K562 (cell line): ENCODE results near the gene BRAT1. TPM values are rescaled to one million over a fixed set of nuclear protein-coding genes. Genes with fewer than 3 reads are reported as not detected.

ENCODE experiments used
- ATAC-seq: fragments of 200-7000 bp; cut with Tn5 transposase; 3 replicates; pipeline ENCODE4 v1.9.1; 2020; ENCODE audit warnings: moderate library complexity
- BruUV-seq: library from RNA; stranded (reverse); fragments of 400-500 nt; replicated peaks from 2 replicates; lab custom pipeline; 2021; lab: Mats Ljungman, UMichigan
- CTCF ChIA-PET: fragments of 300-600 bp; formaldehyde crosslinking; extraction: SDS; loops from one replicate; lab custom pipeline; 2021; ENCODE audit warnings: low intra/inter-chr PET ratio; lab: Yijun Ruan, JAX
- POLR2A ChIA-PET: fragments of 300-600, 350-650 bp; sonication (Branson Sonifier 250); formaldehyde crosslinking; extraction: SDS; loops from one replicate; lab custom pipeline; 2021; ENCODE audit warnings: antibody characterized with exemption, inconsistent platforms; lab: Yijun Ruan, JAX
- DNase-seq, 4 experiments: peaks; one replicate each; pipeline versions ENCODE4 v3.0.0 to v3.0.0-alpha.2; 2011 to 2018; ENCODE audit warnings: low spot score in 3 of 4, mixed read lengths in 3 of 4; ENCODE audit errors: extremely low read depth in 1 of 4
- FAIRE-seq: peaks from 2 replicates; lab custom pipeline; 2011; peaks lifted over from hg19 to GRCh38; lab: Jason Lieb, UNC
- H2AFZ ChIP-seq: 2 replicates; pipeline ENCODE4 v1.6.0; 2011; ENCODE audit warnings: low read depth, low read length, control low read depth, inconsistent platforms
- H3K27ac ChIP-seq: fragments of 200-600 bp; 3 replicates; pipeline ENCODE4 v1.8.0; 2011; ENCODE audit warnings: low read depth, mild to moderate bottlenecking, control low read depth, inconsistent platforms, low read length, moderate library complexity, mixed read lengths; ENCODE audit errors: extremely low read depth
- H3K27me3 ChIP-seq, 2 experiments: fragments of 300-600 bp in 1 of 2; 2 replicates in 1 of 2; 3 replicates in 1 of 2; pipeline versions ENCODE4 v1.6.0 to v1.8.0; 2011; ENCODE audit warnings: inconsistent platforms in 2 of 2, low read length in 2 of 2, mild to moderate bottlenecking in 1 of 2, mixed read lengths in 1 of 2, moderate library complexity in 1 of 2; ENCODE audit not compliant: control insufficient read depth in 2 of 2, insufficient read depth in 2 of 2
- H3K36me3 ChIP-seq: fragments of 300-600 bp; 3 replicates; pipeline ENCODE4 v1.8.0; 2011; ENCODE audit warnings: mild to moderate bottlenecking, low read length, inconsistent platforms; ENCODE audit not compliant: control insufficient read depth, insufficient read depth
- H3K4me1 ChIP-seq, 2 experiments: fragments of 200-600 bp in 1 of 2; replicated peaks in 1 of 2; 2 replicates in 1 of 2; 3 replicates in 1 of 2; pipeline versions ENCODE4 v1.5.1 to v1.8.0; 2011; ENCODE audit warnings: inconsistent platforms in 2 of 2, low read length in 2 of 2, mild to moderate bottlenecking in 1 of 2, mixed read lengths in 1 of 2, moderate library complexity in 1 of 2; ENCODE audit not compliant: control insufficient read depth in 2 of 2, insufficient read depth in 2 of 2
- H3K4me2 ChIP-seq: 2 replicates; pipeline ENCODE4 v1.6.1; 2011; ENCODE audit warnings: low read length, control low read depth, inconsistent platforms, mixed read lengths; ENCODE audit not compliant: insufficient read depth
- H3K4me3 ChIP-seq: fragments of 200-600 bp; sonication (generic), shearing (Covaris generic); 2 replicates; pipeline ENCODE4 v1.5.1; 2016; ENCODE audit warnings: control low read depth, inconsistent platforms
- H3K79me2 ChIP-seq: fragments of 200-600 bp; 3 replicates; pipeline ENCODE4 v1.8.0; 2011; ENCODE audit warnings: low read length, inconsistent platforms; ENCODE audit not compliant: control insufficient read depth, insufficient read depth
- H3K9ac ChIP-seq, 2 experiments: 2 replicates each; pipeline versions ENCODE4 v1.6.0 to v1.6.1; 2011; ENCODE audit warnings: low read depth in 2 of 2, low read length in 2 of 2, control low read depth in 1 of 2, inconsistent platforms in 1 of 2, mild to moderate bottlenecking in 1 of 2, mixed read lengths in 1 of 2; ENCODE audit not compliant: insufficient read depth in 1 of 2
- H3K9me1 ChIP-seq: one replicate; pipeline ENCODE4 v1.6.0; 2011; ENCODE audit warnings: inconsistent platforms, mild to moderate bottlenecking, low read length, moderate library complexity; ENCODE audit not compliant: control insufficient read depth, insufficient read depth
- H3K9me3 ChIP-seq: replicated peaks from 2 replicates; pipeline ENCODE4 v1.5.1; 2011; ENCODE audit warnings: low read depth, low read length, inconsistent platforms; ENCODE audit not compliant: control insufficient read depth, insufficient read depth
- H4K20me1 ChIP-seq: replicated peaks from 2 replicates; pipeline ENCODE4 v1.6.1; 2011; ENCODE audit warnings: low read length, inconsistent platforms, mixed read lengths; ENCODE audit not compliant: control insufficient read depth, insufficient read depth
- DEAF1 ChIP-seq: fragments of 450-650 bp; formaldehyde crosslinking; IDR thresholded peaks from 2 replicates; pipeline ENCODE4 v1.4.0; 2020; ENCODE audit warnings: mild to moderate bottlenecking, moderate library complexity
- REST ChIP-seq, 2 experiments: fragments of 450-650 bp; formaldehyde crosslinking in 1 of 2; IDR thresholded peaks; 2 replicates each; pipeline versions ENCODE4 v1.4.0 to v1.6.1; 2014 to 2020; ENCODE audit warnings: mild to moderate bottlenecking in 2 of 2, borderline replicate concordance in 1 of 2, low read depth in 1 of 2
- WGBS: fragments of 100-300 bp; shearing (Covaris generic); methylation state at CpG from one replicate; pipeline ENCODE4 v1.1.6; 2016; ENCODE audit warnings: low coverage, mixed read lengths; ENCODE audit not compliant: insufficient coverage; ENCODE audit errors: missing lambda C conversion rate; 5-methylcytosine and 5-hydroxymethylcytosine counted together
- in situ Hi-C: fragments of 300-500 bp; cut with MboI; formaldehyde crosslinking; loops from 4 replicates; pipeline ENCODE4 v1.15.0; 2018; ENCODE audit warnings: inconsistent platforms, mixed read lengths
- intact Hi-C: fragments of 100-400 bp; cut with micrococcal nuclease; formaldehyde crosslinking; loops from 2 replicates; pipeline ENCODE4 v1.14.2; 2022
- polyA plus RNA-seq, 8 experiments: library from polyadenylated mRNA; depleted of rRNA in 4 of 8; stranded (reverse) in 5 of 8; unstranded in 3 of 8; fragments of >200 nt; fragmentation: Nextera tagmentation in 2 of 8; fragmentation: Illumina TruSeq in 1 of 8; extraction: Ambion mirVana in 2 of 8; extraction: Trizol in 1 of 8; gene quantifications; 2 replicates each; pipeline versions ENCODE4 v1.2.1 to v1.2.3, GENCODE V29; 2011 to 2014; ENCODE audit warnings: inconsistent platforms in 1 of 8, missing spikeins in 1 of 8
- total RNA-seq, 7 experiments: library from RNA; depleted of rRNA in 6 of 7; stranded (reverse); fragments of >200 nt in 6 of 7; fragmentation: Illumina TruSeq in 2 of 7; extraction: Trizol in 2 of 7; gene quantifications; 2 replicates each; pipeline versions ENCODE4 v1.2.1 to v1.2.3, GENCODE V29; 2011 to 2021; ENCODE audit warnings: low replicate concordance in 1 of 7

BRAT1 gene
- total and polyA plus RNA-seq, 9 of the 15 experiments (the other 6 are each of a cell fraction or from before 2014, with no cell fraction given): 0.13 to 49.6 (median 10.5) TPM

- 90% methylated on average over 29 of the region's 31 CpGs for WGBS
- Histone ChIP-seq H3K27ac (no peak overlapping the region), H3K9me3 (no peaks in the 10 kb centered on the region), H3K4me2 (no peak overlapping the region), H3K9ac (no peak overlapping the region; a peak in 1 of 4 replicates), H3K27me3 (no peaks in the 10 kb centered on the region), H4K20me1 (peaks cover 4% of the 10 kb centered on the region; the same call in 1 of the 2 replicates), H3K36me3 (peaks cover 81% of the 10 kb centered on the region), H3K4me3 (no peak overlapping the region), H3K79me2 (peaks cover 9% of the 10 kb centered on the region; the same call in 2 of the 3 replicates), H3K9me1 (no peaks in the 10 kb centered on the region), H2AFZ (no peak overlapping the region), H3K4me1 (peaks cover 0 to 5% of the 10 kb centered on the region in 2 experiments; a peak in 2 of 5 replicates)
- no TSS peak for BruUV-seq
- TF ChIP-seq DEAF1 (CRISPR knock-in tag) (no peak), REST (IDR thresholded peaks at IDR 0.05; ENCODE audit: borderline replicate concordance) (peak; percentile 40), REST (CRISPR knock-in tag; IDR thresholded peaks at IDR 0.05; ENCODE audit: low read depth) (no peak)
- FAIRE-seq (no peak), ATAC-seq (no peak), DNase-seq (no peak)
- in situ Hi-C loops (no loop called here), intact Hi-C loops (no loop called here)
- CTCF ChIA-PET: interaction anchor here (1.4 kb wide), 1 partner anchor 9 kb away, joined by 3 read pairs; the partner anchor contains the start of gene BRAT1
- POLR2A ChIA-PET: interaction anchor here (0.6 to 1.5 kb wide), 3 partner anchors 9 to 191 kb away, joined by 3 to 5 read pairs (median 3); partner anchors contain the start of gene BRAT1
Observed at GRCh38 chr7:2546776-2547586, 8.3 kb downstream of the BRAT1 start.
